DND-41 (cell line): ENCODE measurements around the gene LSP1.

Experiments used
- EZH2 ChIP-seq: IDR thresholded peaks from 3 replicates; pipeline ENCODE4 v1.6.1; 2012; ENCODE audit warnings: borderline replicate concordance, low read depth, mild to moderate bottlenecking, moderate library complexity, low read length, inconsistent platforms; ENCODE audit not compliant: severe bottlenecking
- TF ChIP-seq, protein P1 (sequence below): IDR thresholded peaks from 2 replicates; pipeline ENCODE4 v1.5.1; 2012; ENCODE audit warnings: borderline replicate concordance, low read length, moderate library complexity, mild to moderate bottlenecking; ENCODE audit not compliant: poor library complexity, severe bottlenecking; ENCODE audit errors: extremely low read depth

DNA sequence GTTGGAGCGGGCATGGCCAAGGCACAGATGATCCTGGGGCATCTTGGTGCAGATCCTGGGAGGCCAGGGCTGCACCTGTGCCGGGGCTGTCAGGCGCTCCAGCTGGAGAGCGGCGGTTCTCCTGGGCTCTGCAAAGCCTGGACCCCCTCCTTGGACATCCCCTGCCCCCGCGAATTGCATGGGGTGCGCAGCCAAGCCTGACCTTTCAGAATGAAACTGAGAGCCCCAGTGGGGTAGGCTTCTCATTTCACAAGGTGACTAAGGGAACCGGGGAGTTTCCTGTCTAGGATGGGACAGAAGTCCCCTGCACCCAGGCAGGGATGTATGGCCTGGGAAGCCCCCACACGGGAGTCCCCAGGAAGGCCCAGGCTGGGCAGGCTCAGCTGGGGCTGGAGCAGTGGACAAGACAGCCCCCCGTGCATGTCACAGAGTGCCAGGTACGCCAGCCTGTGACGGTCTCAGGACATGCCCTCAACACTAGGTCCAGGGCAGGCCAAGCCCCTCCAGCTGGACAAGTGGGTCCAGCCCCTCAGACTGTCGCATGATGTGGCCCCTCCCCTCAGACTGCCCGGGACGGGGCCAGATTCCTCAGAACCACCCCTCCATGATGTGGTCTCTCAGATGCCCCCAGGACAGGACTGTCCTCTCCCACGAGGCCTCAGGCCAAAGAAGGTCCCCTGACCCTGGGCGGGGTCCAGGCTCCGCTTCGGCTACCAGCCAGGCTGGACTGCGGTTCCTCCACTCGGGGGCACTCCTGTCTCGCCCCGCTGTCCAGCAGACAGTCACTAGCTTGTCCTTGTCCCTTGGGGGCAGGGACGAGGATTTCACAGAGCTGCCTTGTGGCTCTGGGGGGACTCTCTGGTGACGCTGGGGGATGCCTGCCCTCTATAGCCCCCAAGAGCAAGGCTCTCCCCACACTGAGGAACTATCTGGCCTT lies 2.3 kb downstream of the LSP1 start:
- TF ChIP-seq, protein P1, sequence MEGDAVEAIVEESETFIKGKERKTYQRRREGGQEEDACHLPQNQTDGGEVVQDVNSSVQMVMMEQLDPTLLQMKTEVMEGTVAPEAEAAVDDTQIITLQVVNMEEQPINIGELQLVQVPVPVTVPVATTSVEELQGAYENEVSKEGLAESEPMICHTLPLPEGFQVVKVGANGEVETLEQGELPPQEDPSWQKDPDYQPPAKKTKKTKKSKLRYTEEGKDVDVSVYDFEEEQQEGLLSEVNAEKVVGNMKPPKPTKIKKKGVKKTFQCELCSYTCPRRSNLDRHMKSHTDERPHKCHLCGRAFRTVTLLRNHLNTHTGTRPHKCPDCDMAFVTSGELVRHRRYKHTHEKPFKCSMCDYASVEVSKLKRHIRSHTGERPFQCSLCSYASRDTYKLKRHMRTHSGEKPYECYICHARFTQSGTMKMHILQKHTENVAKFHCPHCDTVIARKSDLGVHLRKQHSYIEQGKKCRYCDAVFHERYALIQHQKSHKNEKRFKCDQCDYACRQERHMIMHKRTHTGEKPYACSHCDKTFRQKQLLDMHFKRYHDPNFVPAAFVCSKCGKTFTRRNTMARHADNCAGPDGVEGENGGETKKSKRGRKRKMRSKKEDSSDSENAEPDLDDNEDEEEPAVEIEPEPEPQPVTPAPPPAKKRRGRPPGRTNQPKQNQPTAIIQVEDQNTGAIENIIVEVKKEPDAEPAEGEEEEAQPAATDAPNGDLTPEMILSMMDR: no peak
- TF ChIP-seq EZH2: no peak
